Left hindlimb (tissue), 1 donor: ENCODE data around the gene HAUS5.
A peak's percentile ranks its signal among the peaks of the same experiment; 100 is the strongest.

ENCODE experiments used
- DNase-seq: peaks from one replicate; pipeline ENCODE4 v3.0.0-alpha.2; 2018

Gene HAUS5

DNA sequence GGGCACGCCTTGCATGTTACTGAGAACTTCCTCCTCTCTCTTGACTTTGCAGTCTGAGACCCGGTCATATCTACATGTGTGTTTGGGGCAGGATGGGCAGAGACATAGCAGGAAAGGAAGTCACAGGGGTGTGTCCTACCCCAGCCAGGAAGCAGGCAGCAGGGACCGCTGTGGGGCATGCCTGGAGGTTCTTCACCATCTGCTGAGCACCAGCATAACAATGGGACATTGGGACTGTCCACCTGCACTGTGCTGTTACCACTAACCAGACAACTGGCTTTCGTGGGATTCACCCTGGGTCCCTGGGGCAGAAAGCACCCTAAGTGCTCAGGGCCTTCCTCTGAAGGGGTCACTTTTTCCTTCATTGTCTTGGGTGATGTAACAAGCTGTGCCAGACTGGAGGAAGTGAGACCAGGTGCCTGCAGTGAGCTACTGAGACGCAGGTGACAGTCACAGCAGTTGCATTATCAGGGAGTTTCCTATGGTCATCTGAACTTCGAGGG is 2.6 kb upstream of the HAUS5 start:
- no peak for DNase-seq

DNA sequence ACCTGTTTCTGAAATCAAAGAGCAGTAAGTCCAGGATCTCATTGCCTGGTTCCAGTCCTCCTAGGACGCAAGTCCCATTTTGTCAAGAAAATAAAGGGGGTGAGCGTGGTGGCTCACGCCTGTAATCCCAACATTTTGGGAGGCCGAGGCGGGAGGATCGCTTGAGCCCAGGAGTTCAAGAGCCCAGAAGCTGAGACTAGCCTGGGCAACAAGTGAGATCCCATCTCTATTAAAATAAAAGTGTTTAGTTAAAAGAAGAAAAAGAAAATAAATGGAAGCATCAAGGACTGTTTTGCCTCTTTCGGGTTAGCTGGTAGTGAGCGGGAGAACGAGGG is 344 bp upstream of the HAUS5 start:
- DNase-seq = no peak

DNA sequence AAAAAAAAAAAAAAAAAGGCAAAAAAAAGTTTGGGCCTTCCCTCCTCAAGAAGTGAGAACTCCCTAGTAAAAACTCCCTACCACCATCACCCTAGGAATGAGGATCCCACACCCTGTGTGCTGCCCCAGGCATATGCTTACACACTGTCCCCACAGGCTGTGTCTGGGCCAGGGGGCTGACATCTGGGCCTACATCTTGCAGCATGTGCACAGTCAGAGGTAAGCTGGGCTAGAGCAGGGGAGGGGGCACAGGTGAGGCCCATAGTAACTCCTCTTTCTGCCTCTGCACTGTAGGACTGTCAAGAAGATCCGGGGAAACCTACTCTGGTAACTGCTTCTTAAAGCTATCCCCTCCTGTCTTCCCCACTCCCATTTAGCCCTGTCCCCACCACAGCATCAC is 1.0 kb downstream of the HAUS5 start:
- no peak for DNase-seq

- no peak for DNase-seq
Measured at GRCh38 chr19:35615036-35615435, 2.5 kb downstream of the HAUS5 start.

DNA sequence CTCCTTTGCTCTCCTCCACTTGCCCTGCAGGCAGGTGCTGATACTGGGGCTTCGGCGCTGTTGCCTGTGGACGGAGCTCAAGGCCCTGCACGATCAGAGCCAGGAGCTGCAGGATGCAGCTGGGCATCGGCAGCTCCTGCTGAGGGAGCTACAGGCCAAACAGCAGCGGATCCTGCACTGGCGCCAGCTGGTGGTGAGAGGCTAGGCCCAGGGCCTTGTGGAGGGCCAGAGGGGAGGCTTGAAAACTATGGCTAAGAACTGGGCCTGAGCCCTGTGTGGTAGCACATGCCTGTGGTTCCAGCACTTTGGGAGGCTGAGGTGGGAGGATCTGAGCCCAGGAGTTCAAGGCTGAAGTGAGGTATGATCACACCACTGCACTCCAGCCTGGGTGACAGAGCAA is 6.3 kb downstream of the HAUS5 start:
- DNase-seq = no peak

GRCh38 chr19:35619290-35619923 is 6.9 kb downstream of the HAUS5 start:
- no peak for DNase-seq

DNA sequence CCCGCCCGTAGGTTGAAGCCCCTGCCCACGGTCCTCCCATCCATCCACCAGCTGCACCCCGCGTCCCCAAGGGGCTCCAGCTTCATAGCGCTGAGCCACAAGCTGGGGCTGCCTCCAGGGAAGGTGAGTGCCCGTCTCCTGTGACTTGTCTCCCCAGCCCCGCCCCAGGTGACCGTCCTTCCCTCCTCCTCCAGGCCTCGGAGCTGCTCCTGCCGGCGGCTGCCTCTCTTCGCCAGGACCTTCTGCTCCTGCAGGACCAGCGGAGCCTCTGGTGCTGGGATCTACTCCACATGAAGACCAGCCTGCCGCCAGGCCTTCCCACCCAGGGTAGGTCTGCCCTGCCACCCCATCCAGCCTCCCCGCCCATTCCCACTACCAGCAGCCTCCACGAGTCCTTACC is 7.5 kb downstream of the HAUS5 start:
- DNase-seq = no peak

- no peak for DNase-seq
Measured at GRCh38 chr19:35621708-35622107, 9.2 kb downstream of the HAUS5 start.

- no peak for DNase-seq
Measured at GRCh38 chr19:35622750-35623149, 10.2 kb downstream of the HAUS5 start.

- DNase-seq = no peak
Measured at GRCh38 chr19:35623327-35624010, 10.9 kb downstream of the HAUS5 start.

- DNase-seq = no peak
Measured at GRCh38 chr19:35628264-35628564, 15.7 kb downstream of the HAUS5 start.

DNA sequence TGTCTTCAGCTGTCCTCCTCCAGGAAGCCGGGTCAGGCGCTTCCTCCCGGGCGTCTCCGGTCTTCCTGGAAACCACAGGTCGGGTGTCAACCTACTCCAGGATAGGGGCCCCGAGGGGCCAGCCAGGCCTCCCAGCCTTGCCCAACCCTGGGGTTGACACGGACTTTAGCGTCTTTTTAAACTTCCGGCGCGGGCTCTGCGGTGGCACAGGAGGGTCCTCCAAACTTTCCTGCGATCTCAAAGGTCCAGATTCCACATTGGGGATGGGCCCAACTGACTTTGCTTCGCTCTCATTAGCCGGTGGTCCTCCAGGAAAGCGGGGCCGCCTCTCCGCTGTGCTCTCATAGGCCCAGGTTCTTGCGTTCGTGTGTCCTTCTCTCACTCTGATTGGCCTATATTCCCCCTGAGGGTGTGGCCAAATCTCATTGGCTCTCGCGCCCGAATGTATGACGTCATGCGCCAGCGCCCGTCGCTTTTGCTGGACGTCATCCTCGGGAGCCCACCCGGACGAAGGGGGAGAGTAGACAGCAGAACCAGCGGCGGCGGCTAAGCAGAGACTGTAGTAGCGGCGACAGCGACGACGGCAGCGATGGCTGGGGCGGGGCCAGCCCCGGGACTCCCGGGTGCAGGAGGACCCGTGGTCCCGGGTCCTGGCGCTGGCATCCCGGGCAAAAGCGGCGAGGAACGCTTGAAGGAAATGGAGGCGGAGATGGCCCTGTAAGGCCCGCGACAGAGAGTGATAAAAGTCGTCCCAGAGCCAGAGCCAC is 16.2 kb downstream of the HAUS5 start, which contains the start of gene RBM42:
Gene RBM42 (plus strand): TSS at position 472 of the 767 bp plus-strand sequence. CDS start 118 bp downstream, at position 590.
- DNase-seq = peak; percentile 98

GRCh38 chr19:35629332-35629633 is 16.7 kb downstream of the HAUS5 start:
- no peak for DNase-seq

DNA sequence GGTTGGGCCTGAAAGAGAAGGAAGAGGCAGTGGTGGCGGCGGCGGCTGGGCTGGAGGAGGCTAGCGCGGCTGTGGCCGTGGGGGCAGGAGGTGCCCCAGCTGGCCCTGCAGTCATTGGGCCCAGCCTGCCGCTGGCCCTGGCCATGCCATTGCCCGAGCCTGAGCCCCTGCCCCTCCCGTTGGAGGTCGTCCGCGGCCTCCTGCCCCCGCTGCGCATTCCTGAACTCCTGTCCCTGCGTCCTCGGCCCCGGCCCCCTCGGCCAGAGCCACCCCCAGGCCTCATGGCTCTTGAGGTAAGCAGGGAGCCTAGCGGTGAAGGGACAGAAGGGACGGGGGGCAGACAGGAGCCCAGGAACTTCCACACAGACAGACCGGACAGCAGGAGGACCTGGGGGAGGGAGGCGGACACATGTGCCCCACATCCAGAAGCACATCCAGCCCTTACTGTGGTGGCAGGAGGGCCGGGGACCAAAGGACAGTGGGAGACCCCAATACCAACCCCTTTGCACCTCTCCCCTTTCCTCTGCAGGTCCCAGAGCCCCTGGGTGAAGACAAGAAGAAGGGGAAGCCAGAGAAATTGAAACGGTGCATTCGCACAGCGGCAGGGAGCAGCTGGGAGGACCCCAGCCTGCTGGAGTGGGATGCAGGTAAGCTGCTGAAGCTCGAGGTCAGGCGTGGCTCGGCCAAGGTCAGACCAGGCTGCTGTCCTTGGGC is 21.3 kb downstream of the HAUS5 start:
- no peak for DNase-seq

- no peak for DNase-seq
Measured at GRCh38 chr19:35636651-35637050, 24.1 kb downstream of the HAUS5 start.

DNA sequence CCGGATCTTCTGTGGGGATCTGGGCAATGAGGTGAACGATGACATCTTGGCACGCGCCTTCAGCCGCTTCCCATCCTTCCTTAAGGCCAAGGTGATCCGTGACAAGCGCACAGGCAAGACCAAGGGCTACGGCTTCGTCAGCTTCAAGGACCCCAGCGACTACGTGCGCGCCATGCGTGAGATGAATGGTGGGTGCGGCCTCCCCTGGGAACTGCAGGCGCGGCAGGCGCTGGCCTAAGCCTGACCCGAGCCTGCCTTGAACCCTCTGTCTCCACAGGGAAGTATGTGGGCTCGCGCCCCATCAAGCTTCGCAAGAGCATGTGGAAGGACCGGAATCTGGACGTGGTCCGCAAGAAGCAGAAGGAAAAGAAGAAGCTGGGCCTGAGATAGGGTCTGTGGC is 24.6 kb downstream of the HAUS5 start:
- DNase-seq = no peak

DNA sequence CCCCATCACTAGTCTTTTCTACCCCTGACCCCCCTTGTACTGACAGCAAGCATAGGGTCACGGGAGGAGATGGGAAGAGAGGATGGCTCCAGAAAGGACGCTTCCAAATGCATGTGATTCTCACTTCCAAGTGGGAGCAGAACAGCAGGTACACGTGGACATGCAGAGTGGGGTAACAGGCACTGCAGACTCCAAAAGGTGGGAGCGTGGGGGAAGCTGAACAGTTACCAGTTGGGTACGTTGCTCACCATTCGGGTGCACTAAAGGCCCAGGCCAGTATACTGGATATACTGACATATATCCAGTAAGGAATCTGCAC is 26.7 kb downstream of the HAUS5 start:
- no peak for DNase-seq

DNA sequence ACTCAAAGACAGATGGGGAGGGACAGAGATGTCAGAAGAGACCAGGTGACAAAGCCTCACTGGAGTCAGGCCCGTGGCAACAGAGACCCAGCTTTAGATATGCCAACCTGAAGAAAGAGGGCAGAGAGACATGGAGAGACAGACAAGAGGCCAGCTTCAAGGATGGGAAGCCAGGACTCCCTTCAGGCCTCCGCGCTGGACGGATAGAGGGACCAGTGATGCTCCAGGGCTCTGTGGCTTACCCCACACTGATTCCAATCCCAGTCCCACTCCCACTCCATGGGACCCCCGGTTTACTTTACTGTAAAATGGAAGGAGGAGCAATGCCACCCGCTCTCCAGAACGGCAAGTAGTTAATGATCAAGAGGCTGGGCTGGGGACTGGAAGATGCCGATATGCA is 27.3 kb downstream of the HAUS5 start:
- DNase-seq = no peak

DNA sequence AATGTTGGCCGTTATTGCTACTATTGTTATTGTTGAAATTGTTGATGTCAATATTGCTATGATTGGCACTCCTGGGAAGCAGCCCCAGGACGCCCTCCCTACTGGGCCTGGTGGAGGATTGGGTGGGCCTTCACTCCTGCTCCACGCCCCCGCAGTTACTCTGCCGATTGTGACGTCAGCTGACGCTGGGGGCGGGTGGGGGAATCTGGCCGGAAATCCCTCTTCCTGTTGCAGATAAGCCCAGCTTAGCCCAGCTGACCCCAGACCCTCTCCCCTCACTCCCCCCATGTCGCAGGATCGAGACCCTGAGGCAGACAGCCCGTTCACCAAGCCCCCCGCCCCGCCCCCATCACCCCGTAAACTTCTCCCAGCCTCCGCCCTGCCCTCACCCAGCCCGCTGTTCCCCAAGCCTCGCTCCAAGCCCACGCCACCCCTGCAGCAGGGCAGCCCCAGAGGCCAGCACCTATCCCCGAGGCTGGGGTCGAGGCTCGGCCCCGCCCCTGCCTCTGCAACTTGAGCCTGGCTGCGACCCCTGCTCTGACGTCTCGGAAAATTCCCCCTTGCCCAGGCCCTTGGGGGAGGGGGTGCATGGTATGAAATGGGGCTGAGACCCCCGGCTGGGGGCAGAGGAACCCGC is 29.1 kb downstream of the HAUS5 start, which contains the start of gene ETV2:
Gene ETV2 (plus strand): TSS at position 231 of the 637 bp plus-strand sequence. CDS start 716 bp downstream, outside the sequence.
- no peak for DNase-seq

DNA sequence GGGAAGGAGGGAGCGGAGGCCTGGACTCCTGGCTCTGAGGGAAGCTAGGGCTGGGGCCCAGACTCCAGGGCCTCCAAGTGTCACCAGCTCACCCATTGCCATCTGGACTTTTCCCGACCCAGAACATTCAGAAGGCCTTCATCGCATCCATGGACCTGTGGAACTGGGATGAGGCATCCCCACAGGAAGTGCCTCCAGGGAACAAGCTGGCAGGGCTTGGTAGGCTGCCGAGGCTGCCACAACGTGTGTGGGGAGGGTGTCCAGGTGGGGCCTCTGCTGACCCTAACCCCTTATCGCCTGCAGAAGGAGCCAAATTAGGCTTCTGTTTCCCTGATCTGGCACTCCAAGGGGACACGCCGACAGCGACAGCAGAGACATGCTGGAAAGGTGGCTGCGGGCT is 29.8 kb downstream of the HAUS5 start:
- no peak for DNase-seq

DNA sequence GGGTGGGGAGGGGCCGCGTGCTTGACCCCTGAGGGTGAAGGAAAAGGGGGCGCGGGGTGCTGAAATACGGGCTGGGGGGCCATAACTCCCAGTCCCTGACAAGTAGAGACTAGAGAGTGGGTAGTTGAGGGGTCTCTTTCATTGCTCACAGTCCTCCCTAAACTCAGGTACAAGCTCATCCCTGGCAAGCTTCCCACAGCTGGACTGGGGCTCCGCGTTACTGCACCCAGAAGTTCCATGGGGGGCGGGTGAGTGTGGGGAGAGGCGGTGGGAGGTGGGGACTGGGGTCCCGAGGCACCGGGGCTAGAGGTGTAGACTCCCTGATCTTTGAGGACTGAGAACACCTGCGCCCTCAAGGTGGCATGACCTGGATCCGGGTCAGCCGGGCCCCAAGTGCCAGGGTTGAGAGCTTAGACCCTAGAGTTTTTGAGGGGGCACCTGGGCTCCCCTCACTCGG is 30.3 kb downstream of the HAUS5 start:
- no peak for DNase-seq

- peak; percentile 89 for DNase-seq
Measured at GRCh38 chr19:35643255-35644205, 31.0 kb downstream of the HAUS5 start.
